GM12891 (cell line): ENCODE data around the gene BCR.
"Not testable (repeated sequence)": the region's sequence is repeated elsewhere in the genome, so short reads cannot be mapped to it uniquely, and the experiment has no call there.

ENCODE experiments used
- DNase-seq: peaks from one replicate; pipeline ENCODE4 v3.0.0; 2011; ENCODE audit warnings: low spot score; ENCODE audit not compliant: insufficient read length
- FAIRE-seq: peaks from 2 replicates; lab custom pipeline; 2011; peaks lifted over from hg19 to GRCh38; lab: Jason Lieb, UNC
- PAX5 ChIP-seq: IDR thresholded peaks from 2 replicates; pipeline ENCODE4 v1.6.1; 2011; ENCODE audit warnings: low read length, moderate library complexity, mild to moderate bottlenecking; ENCODE audit not compliant: insufficient read depth, severe bottlenecking
- POLR2A ChIP-seq: IDR thresholded peaks from 2 replicates; pipeline ENCODE4 v1.6.1; 2011; ENCODE audit warnings: low read depth, low read length, control low read depth
- POLR2AphosphoS5 ChIP-seq: IDR thresholded peaks from 2 replicates; pipeline ENCODE4 v1.6.1; 2011; ENCODE audit warnings: low read depth, low read length, control low read depth
- POU2F2 ChIP-seq: IDR thresholded peaks from 2 replicates; pipeline ENCODE4 v1.6.1; 2011; ENCODE audit warnings: low read depth, mild to moderate bottlenecking, control low read depth, low read length, moderate library complexity
- SPI1 ChIP-seq: IDR thresholded peaks from 2 replicates; pipeline ENCODE4 v1.6.1; 2011; ENCODE audit warnings: low read depth, low read length, control low read depth
- TAF1 ChIP-seq: IDR thresholded peaks from 2 replicates; pipeline ENCODE4 v1.6.1; 2011; ENCODE audit warnings: low read depth, low read length, control low read depth

BCR gene

DNA sequence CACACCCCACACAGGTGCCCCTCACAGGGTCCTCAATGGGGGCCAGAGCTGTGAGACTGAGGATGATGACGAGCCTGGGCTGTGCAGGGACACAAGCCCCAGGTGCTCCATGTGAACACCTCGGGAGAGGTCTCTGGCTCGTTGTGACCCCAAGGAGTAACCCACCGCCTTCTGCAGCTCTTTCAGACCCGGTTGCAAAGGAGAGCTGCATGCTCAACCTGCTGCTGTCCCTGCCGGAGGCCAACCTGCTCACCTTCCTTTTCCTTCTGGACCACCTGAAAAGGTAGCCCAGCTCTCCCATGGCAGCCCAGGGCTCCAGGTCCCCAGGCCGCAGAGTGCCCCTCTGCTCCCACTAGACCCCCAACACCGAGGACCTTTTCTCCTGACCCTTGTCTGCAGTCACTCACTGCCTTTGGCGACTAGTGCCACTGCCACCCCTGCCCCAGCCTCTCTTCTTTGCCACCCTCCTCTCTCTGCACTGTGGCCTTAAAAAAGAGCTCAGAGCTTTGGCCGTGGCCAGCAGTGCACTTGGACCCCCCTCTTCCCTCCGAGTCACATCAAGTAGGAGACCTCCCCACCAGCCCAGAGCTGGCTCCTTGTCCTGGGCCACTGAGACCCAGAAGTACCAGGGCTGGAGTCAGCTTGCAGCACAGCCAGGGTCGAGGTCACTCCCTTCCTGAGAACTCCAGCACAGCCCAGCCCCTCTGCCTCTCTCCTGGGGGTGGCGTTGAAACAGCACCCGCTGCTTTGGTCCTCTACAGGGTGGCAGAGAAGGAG lies 133.7 kb downstream of the BCR start:
- DNase-seq (no peak), FAIRE-seq (no peak)
- TF ChIP-seq SPI1 = no peak

DNA sequence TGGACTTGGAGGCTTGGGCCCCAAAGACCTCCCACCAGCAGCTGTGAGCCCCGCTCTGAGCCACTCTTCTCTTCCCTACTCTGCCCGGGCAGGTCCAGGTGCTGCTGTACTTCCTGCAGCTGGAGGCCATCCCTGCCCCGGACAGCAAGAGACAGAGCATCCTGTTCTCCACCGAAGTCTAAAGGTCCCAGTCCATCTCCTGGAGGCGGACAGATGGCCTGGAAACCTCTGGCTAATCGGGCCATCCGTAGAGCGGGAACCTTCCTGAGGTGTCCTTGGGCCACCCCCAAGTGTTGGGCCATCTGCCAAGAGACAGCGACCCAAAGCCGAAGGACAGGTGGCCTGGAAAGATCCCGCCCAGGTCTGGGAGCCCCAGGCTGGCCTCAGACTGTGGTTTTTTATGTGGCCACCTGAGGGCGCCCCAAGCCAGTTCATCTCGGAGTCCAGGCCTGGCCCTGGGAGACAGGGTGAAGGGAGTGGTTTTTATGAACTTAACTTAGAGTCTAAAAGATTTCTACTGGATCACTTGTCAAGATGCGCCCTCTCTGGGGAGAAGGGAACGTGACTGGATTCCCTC lies 135.1 kb downstream of the BCR start:
- FAIRE-seq (no peak), DNase-seq (peak; percentile 46)
- TF ChIP-seq POLR2AphosphoS5 (no peak), SPI1 (no peak), POLR2A (no peak), PAX5 (no peak), TAF1 (no peak), POU2F2 (no peak)

DNA sequence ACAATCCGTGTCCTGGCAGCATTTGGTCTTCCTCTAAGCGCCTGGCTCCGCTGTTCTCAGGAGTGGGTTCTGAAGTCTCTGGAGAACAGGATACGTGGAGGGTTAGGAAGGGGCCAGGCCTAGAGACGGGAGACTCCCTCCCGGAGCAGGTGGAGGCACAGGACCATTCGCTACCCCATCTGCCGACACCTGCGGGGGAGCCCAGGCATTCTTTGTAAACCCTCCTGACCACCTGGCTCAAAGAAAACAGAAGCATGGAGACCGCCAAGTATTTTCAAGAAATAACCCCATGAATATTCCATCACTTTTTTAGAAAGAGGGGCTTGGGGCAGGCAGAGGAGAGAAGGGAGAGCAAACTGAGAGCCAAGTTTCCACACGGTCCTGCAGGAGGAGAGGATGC lies 136.3 kb downstream of the BCR start:
- not testable (repeated sequence) for DNase-seq, FAIRE-seq

DNA sequence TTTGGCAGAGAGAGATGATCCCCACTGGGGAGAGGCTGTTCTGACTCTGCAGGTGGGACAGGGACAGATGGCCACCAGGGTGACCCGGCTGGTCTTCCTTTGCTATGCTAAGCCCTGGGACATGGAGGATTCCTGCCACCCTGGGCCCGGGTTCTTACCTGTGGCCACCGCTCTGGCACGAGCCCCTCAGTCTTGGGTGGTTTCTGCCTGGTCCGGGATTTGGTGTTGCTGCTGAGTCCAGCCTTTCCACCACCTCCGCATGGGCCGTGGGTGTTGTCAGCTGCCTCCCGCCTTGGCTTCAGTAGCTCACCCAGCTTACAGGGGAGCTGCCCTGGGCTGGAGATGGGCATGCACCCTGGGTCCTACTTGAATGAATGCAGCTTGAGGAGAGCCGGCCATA lies 138.0 kb downstream of the BCR start:
- FAIRE-seq, DNase-seq: not testable (repeated sequence)

DNA sequence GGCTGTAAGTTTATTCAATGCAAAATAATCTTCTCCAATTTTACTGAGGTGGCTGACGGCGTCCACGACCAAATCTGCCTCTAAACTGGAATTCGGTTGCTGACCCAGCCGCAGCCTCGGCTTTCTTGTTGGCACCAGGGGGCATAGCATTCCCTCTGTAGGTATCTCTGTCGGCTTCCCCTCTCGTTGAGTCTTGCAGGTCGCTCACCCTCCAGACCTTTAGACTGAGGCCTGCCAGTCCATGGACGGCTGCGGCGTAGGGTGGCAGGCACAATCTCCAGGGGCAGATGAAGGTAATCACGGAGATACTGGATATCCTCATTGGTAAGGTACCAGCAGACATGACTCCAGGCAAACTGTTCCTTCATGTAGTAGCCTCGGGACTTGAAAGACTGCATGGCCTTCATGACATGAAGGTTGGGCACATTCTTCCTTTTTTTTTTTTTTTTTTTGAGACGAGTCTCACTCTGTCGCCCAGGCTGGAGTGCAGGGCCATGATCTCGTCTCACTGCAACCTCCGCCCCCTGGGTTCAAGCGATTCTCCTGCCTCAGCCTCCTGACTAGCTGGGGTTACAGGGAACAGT lies 142.3 kb downstream of the BCR start:
- FAIRE-seq = not testable (repeated sequence)

DNA sequence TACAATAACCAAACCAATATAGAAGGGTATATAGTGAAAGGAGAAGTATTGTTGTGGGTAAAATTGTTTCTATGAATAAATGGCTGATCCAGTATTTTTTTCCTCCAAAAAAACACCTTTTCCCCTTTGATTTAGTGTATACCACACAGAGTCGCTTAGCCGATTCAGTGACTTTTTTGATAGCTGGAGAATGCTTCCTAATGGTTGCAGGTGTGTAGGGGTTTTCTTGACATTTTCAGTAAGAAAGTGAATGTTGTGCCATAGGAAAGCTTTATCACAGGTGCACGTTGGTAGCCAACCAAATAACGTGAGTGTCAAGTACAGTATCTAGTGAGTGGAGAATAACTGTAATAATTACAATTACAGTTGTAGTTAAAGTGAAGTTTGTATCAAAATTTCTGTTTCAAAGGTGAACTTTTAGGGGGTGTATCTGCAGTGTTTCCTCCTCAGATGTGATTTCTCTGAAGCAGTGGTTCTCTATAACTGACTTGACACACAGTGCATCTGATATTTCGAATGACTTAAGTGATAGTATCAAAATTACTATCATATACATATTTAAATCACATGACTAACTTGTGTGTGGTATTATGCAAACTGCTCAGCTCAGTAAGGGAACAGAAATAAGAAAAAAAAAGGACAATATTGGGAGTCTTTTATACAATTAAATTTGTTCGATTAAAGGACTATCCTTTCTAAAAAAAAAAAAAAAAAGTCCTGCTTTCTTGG lies 143.8 kb downstream of the BCR start:
- not testable (repeated sequence) for DNase-seq
- FAIRE-seq = peak; percentile 28

More for the DNA sequence above, 142.3 kb downstream of the BCR start:
- not testable (repeated sequence) for DNase-seq

DNA sequence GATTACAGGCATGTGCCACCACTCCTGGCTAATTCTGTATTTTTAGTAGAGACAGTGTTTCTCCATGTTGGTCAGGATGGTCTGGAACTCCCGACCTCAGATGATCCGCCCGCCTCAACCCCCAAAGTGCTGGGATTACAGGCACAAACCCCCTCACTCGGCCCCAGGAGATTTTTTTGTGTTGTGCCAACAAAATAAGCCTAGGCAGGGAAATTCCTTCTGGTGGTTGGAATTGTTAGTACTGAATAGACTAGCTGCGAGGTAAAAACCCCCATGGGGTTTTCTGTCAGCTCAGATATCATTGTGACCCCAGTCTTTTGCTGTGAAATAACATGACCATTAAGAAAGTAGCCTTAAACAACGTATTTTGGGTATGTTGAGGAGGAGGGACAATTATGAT lies 144.9 kb downstream of the BCR start:
- no peak for DNase-seq
- TF ChIP-seq POLR2A = no peak
- TF ChIP-seq POLR2AphosphoS5 = no peak
- TF ChIP-seq SPI1 = no peak
- TF ChIP-seq POU2F2 = no peak
- no peak for TF ChIP-seq TAF1
- TF ChIP-seq PAX5 = no peak
- FAIRE-seq = no peak

DNA sequence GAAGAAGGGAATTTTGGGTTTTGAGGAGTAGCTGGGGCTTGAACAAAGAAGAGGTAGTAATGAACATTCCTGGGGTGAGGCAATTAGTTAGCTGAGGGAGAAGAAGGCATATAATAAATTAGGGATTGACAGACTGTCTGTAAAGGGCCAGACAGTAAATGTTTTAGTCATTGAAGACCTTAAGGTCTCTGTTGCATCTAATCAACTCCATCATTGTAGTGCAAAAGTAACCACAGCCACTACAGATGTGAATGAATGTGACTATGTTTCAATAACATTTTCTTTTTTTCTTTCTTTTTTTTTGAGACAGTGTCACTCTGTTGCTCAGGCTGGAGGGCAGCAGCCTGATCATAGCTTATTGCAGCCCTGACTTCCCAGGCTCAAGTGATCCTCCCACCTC lies 153.5 kb downstream of the BCR start:
- DNase-seq, FAIRE-seq: not testable (repeated sequence)

DNA sequence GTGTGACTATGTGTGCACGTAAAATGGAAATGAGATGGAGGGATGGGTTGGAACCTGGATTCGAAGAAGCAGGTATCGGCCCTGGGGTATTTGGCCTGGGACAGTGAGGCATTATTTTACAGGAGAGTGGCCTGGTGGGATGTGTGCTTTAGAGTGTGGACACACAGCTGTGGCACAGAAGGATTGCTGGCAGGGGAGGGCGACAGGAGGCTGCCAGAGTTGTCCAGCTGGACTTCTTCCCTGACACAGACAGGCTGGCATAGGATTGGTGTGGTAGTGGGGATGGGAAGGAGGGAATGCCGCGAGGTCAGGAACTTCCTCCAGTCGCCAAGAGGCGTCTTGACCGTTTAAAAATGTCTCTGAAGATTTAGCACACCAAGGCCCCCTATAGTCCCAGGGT lies 157.4 kb downstream of the BCR start:
- FAIRE-seq, DNase-seq: not testable (repeated sequence)

DNA sequence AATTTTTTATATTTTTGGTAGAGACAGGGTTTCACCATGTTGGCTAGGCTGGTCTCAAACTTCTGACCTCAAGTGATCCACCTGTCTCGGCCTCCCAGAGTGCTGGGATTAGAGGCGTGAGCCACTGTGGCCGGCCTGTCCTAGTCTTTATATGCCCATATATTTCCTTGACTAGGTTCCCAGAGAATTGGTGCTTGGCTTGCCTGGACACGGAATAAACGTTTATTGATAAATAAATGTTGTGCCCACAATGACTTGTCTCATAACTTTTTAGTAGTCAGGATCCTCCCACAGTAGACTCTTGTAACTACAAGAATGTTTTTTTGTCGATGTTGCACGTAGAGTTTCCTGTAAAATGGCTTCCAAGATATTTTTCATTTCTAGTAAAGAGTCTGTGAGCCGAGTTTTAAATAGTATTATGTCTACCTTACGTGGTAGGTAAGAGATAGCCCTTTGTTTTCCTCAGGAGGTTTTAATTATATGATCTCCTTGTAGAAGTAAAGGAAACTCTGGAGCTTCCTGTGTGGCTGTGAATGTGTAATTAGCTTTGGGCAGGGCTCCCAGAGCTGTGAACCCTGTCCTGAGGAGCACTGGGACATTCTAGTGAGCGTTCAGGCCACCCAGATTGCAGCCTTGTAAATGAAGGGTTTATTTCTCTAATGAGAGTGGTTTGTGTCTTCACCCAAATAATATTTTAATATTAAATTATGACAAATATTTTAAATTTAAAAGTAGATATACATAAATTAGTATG lies 161.8 kb downstream of the BCR start:
- not testable (repeated sequence) for DNase-seq, FAIRE-seq

DNA sequence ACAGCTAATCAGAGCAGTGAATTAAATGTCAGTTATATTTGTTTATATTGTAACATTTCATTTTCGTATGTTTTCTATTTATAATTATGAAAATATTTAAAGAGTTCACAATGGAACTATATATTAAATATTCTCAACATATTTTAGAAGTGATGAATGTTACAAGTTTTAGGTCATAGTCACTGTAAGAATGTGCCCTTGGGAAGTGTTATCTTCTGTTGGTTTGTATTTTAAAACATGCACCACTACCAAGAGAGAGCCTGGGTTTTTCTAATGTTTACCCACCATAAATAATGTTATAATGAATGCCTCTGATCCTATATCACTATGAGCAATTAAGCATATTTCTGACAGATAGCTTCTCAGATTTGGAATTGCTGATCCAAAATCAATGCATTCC lies 171.0 kb downstream of the BCR start:
- TF ChIP-seq TAF1 (no peak), SPI1 (no peak), POLR2A (no peak), POU2F2 (no peak), POLR2AphosphoS5 (no peak), PAX5 (no peak)
- no peak for DNase-seq
- FAIRE-seq = no peak
